GM19372 (cell line): ENCODE results near the gene ABHD8.
"Not testable (repeated sequence)": the region's sequence is repeated elsewhere in the genome, so short reads cannot be mapped to it uniquely, and the experiment has no call there.

Experiments used
- ATAC-seq: cut with Tn5 transposase; IDR thresholded peaks from one replicate; pipeline ENCODE4 v1.9.1; 2021; ENCODE audit warnings: mild to moderate bottlenecking, low read depth, moderate library complexity; ENCODE audit not compliant: unreplicated experiment

The ABHD8 gene

DNA sequence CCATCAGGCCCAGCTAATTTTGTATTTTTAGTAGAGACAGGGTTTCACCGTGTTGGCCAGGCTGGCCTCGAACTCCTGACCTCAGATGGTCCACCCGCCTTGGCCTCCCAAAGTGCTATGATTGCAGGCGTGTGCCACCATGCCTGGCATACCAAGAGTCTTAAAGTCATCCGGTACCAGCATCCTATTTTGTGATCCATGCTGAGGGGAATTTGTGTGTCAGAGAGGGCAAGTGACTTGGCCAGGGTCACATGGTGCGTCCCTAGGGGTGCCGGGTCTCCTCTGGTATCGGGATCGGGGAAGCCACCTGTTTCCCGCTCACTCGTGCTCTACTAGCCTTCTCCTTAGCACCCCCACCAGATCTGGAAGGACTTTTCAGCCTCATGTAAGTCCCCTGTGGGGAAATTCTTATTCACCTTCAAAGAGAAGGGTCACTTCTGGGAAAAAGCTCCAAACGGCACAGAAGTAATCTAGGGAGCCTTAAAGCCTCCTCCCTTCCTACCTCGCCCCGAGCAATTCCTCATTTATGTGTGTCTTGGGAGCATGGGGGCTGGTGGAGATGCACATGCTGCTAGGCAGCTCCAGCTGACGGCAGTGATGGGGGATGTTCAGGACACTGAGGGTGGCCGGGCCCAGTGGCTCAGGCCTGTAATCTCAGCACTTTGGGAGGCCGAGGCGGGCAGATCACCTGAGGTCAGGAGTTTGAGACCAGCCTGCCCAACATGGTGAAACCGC is 27.6 kb downstream of the ABHD8 start:
- ATAC-seq = no peak

DNA sequence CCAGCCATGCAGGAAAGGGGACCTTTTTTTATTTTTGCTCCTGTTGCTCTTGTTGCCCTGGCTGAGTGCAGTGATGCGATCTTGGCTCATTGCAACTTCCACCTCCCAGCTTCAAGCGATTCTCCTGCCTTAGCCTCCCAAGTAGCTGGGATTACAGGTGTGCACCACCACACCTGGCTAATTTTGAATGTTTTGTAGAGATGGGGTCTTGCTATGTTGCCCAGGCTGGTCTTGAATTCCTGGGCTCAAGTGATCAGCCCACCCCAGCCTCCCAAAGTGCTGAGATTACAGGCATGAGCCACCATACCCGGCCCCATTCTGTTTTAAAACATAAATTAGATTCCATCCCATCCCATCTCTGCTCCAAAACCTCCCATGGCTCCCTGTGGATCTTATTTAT is 28.3 kb downstream of the ABHD8 start:
- ATAC-seq = not testable (repeated sequence)

DNA sequence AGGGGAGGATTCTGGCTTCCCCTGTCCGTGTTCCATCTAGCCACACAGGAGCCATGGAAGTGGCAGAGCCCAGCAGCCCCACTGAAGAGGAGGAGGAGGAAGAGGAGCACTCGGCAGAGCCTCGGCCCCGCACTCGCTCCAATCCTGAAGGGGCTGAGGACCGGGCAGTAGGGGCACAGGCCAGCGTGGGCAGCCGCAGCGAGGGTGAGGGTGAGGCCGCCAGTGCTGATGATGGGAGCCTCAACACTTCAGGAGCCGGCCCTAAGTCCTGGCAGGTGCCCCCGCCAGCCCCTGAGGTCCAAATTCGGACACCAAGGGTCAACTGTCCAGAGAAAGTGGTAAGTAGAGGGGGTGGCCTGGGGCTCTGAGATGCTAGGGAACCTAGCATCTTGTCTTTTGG is 34.5 kb downstream of the ABHD8 start:
- no peak for ATAC-seq

DNA sequence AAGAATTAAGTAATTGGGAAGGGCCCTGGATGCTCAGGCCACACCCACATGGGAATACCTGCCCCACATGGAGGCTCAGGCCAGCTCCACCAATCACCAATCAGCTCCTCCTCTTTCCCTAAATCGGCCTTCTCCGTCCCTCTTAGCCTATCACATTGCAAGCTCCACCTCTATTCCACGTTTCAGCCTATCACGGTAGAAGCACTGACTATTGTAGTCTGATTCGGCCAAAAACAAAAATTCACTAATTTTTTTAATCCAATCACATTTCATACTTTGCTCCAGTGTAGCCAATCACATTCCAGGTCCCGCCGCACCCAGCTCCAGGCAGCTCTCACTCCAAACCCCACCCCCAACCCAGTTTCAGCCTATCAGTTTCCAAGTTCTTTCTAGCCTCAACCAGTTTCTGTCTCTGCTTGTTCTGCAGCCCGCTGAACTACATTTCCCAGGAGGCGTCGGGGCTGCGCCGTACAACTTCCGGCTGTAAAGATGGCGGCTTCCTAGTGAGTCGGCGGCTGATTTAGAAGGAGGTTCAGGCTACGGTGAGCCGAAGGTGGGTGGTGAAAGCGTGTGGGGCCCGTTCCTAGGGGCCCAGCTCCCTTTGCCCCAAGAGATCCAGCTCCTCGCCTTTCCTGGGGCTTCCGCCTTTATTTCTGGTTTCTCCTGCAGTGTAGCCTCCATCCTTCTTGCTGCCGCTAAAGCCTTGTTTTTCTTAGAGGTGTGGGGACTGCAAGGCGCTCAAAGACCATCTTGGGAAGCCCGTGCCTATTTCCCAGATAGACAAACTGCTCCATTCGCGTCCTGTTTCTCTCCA is 36.0 kb downstream of the ABHD8 start, which contains the start of gene BABAM1:
BABAM1 (plus strand) TSS at position 469 of the 814 bp plus-strand sequence. CDS start 1,364 bp downstream, outside the sequence.
- ATAC-seq = peak; percentile 89

DNA sequence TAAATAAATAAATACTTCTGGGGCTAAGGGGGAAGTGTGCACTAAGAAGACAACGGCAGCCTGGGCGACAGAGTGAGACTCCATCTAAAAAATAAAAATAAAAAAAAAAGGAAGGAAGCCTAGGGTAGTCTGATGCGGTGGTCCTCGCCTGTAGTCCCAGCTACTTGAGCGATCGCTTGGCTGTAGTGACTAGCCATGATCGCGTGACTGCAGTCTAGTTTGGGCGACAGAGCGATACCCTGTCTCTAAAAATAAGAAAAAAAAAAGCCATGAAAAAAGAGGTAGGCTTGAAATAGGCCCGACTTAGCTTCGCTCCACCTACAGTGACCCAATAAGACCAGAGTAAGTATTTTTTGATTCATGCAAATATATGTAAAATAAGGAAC is 36.6 kb downstream of the ABHD8 start:
- peak; percentile 6 for ATAC-seq

GRCh38 chr19:17266026-17266425 is 37.2 kb downstream of the ABHD8 start:
- no peak for ATAC-seq

GRCh38 chr19:17264641-17264979 is 38.6 kb downstream of the ABHD8 start, which contains the start of gene USHBP1:
Gene USHBP1, minus strand, starts transcription at chr19:17264745. Its CDS starts 446 bp downstream, at chr19:17264299.
- ATAC-seq = no peak

- no peak for ATAC-seq
Measured at GRCh38 chr19:17263712-17264640, 39.2 kb downstream of the ABHD8 start.

DNA sequence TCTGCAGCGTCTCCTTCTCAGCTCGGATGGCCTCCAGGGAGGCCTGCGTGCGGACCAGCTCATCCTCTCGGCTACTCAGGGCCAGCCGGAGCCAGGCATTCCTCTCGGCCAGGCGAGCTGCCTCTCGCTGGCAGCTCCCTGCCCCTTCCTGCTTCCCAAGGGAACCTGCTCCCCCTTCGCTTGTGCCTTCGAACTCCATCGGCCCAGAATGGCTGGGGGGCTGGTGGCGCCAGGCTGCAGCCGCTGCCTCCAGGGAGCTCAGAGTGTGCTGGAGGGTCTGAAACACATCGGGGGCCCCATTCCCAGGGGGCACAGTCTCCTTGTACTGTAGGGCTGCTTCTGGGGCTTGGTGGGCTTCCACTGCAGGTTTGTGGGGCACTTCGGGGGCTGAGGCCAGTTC is 40.7 kb downstream of the ABHD8 start:
- ATAC-seq = no peak

GRCh38 chr19:17260842-17261325 is 42.3 kb downstream of the ABHD8 start:
- no peak for ATAC-seq

DNA sequence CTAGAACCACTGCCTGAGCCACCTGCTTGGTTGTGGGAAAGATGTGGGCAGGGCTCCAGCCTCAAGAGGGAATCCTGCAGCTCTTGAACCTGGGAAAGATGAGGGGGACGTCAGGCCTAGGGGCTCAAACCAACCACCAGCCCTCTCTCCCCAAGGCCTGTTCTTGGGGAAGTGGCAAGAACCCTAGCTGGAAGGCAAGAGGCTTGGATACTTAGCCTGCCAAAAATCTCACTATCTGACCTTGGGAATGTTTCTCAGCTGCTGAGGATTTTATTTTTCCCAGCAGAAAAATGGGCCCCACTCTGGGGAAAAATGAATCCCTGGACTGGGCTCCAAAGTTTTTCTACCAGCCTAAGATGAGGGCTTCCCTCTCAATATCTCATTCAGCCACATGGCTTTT is 43.3 kb downstream of the ABHD8 start:
- no peak for ATAC-seq

GRCh38 chr19:17259118-17259780 is 44.0 kb downstream of the ABHD8 start:
- ATAC-seq = no peak

DNA sequence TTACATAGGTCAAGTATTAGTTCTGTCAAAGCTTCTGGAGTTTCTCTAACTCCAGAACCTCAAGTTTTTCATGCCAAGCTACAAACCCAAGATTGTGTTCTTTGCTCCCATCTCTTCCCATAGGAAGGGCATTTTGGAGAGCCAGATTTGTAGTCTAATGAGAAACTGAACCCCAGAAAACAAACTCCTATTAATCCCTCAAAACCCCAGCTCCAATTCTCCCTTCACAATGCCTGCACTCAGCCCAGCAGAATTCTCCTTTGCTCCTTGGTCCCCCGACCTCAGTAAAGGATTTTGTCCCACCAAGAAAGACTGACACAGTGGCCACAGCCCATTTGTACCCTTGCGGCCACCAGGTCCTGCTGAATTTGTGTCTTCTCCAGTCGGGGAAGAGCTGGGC is 47.1 kb downstream of the ABHD8 start:
- no peak for ATAC-seq

GRCh38 chr19:17255150-17255621 is 48.0 kb downstream of the ABHD8 start:
- no peak for ATAC-seq

- no peak for ATAC-seq
Measured at GRCh38 chr19:17254636-17255035, 48.6 kb downstream of the ABHD8 start.

DNA sequence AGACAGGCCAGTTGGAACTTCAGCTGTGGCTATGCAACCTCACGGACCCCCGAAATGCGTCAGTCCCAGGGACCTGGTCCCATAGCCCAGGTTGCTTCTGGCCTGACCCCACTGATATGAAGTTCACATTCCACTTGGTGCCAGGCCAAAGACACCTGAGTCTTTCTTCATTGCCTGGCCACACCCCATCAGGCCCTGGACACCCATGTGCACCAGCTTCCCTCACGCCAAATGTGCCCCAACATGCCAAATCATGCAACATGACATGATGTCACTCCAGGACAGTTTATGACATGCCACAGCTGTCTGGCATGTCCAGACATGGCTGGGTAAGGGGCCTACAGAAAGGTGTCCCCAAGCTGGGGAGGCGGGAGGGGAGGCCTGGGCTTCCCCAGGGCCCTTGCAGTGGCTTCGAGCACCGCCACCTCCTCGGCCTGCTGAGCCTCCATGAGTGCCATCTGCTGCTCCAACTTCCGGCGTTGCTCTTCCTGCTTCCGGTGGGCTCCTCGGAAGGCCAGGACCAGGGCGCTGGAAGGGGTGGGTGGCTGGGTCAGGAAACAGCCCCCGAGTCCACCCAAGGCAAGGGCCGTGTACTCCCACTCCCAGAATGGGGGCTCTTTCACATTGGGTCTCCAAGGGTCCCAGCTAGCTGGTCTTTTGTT is 53.2 kb downstream of the ABHD8 start:
- no peak for ATAC-seq

GRCh38 chr19:17248011-17248776 is 55.0 kb downstream of the ABHD8 start:
- no peak for ATAC-seq

GRCh38 chr19:17246681-17247425 is 56.4 kb downstream of the ABHD8 start:
- no peak for ATAC-seq
